Activated CD4-positive, alpha-beta T cell treated with anti-CD3 and anti-CD28 coated beads for 24 hours (primary cell): ENCODE results near the gene KAT7.

Experiments
- DNase-seq, 2 donors: peaks; one replicate each; pipeline ENCODE4 v3.0.0-alpha.2; 2020; ENCODE audit warnings: low read depth in 2 of 2

KAT7 gene

GRCh38 chr17:49870298-49870697 lies 81.8 kb downstream of the KAT7 start:
- no peak for DNase-seq

GRCh38 chr17:49871211-49871610 lies 82.7 kb downstream of the KAT7 start:
- no peak for DNase-seq

GRCh38 chr17:49872754-49873377 lies 84.4 kb downstream of the KAT7 start:
- no peak for DNase-seq

GRCh38 chr17:49873466-49873865 lies 85.0 kb downstream of the KAT7 start:
- DNase-seq, result no peak

- no peak for DNase-seq
Measured at GRCh38 chr17:49873926-49874325, 85.4 kb downstream of the KAT7 start.

- DNase-seq, result no peak
Measured at GRCh38 chr17:49874911-49875310, 86.4 kb downstream of the KAT7 start.

GRCh38 chr17:49875685-49876084 lies 87.2 kb downstream of the KAT7 start:
- no peak for DNase-seq

- DNase-seq, result no peak
Measured at GRCh38 chr17:49878931-49879904, 90.7 kb downstream of the KAT7 start.

- peak; percentile 50 to 72 for DNase-seq
Measured at GRCh38 chr17:49880291-49881053, 92.0 kb downstream of the KAT7 start.

GRCh38 chr17:49881054-49881402 lies 92.5 kb downstream of the KAT7 start:
- no peak for DNase-seq

- no peak for DNase-seq
Measured at GRCh38 chr17:49882434-49882833, 94.0 kb downstream of the KAT7 start.
